Loucy (cell line): ENCODE data around the gene ZNF70.

Experiments
- H2AFZ ChIP-seq: fragments of 200-600 bp; sonication (generic); 2 replicates; pipeline ENCODE4 v1.6.0; 2016; ENCODE audit warnings: antibody characterized with exemption, mild to moderate bottlenecking, low read length, moderate library complexity
- H3F3A ChIP-seq: fragments of 200-600 bp; 2 replicates; pipeline ENCODE4 v1.6.0; 2016; ENCODE audit warnings: antibody characterized with exemption, low read depth, mild to moderate bottlenecking
- H3K27me3 ChIP-seq: fragments of 200-600 bp; sonication (generic); 2 replicates; pipeline ENCODE4 v1.6.1; 2014; ENCODE audit warnings: low read length, mild to moderate bottlenecking; ENCODE audit not compliant: insufficient read depth, poor library complexity, severe bottlenecking
- H3K36me3 ChIP-seq: fragments of 200-600 bp; sonication (generic); 2 replicates; pipeline ENCODE4 v1.6.1; 2016; ENCODE audit warnings: low read length; ENCODE audit not compliant: insufficient read depth
- H3K4me1 ChIP-seq: fragments of 200-600 bp; sonication (generic); 2 replicates; pipeline ENCODE4 v1.5.1; 2014; ENCODE audit warnings: low read length, mild to moderate bottlenecking; ENCODE audit not compliant: insufficient read depth, poor library complexity, severe bottlenecking
- H3K4me2 ChIP-seq: fragments of 200-600 bp; sonication (generic); 2 replicates; pipeline ENCODE4 v1.6.0; 2014; ENCODE audit warnings: antibody characterized with exemption, low read length, low read depth, mild to moderate bottlenecking; ENCODE audit not compliant: poor library complexity, severe bottlenecking
- H3K4me3 ChIP-seq: fragments of 200-600 bp; sonication (generic); 2 replicates; pipeline ENCODE4 v1.5.1; 2014; ENCODE audit warnings: low read length, mild to moderate bottlenecking, mixed read lengths; ENCODE audit not compliant: poor library complexity, severe bottlenecking
- H3K79me2 ChIP-seq: fragments of 200-600 bp; sonication (generic); 2 replicates; pipeline ENCODE4 v1.6.1; 2014; ENCODE audit warnings: low read length; ENCODE audit not compliant: insufficient read depth
- H3K9ac ChIP-seq: fragments of 200-600 bp; sonication (generic); 2 replicates; pipeline ENCODE4 v1.6.0; 2014; ENCODE audit warnings: mild to moderate bottlenecking, low read depth, low read length, moderate library complexity; ENCODE audit not compliant: poor library complexity, severe bottlenecking
- H3K9me2 ChIP-seq: fragments of 200-600 bp; sonication (generic); replicated peaks from 2 replicates; pipeline ENCODE4 v1.6.1; 2016; ENCODE audit warnings: low read depth, low read length, mixed read lengths
- H3K9me3 ChIP-seq: fragments of 200-600 bp; sonication (generic); 2 replicates; pipeline ENCODE4 v1.6.1; 2014; ENCODE audit warnings: mild to moderate bottlenecking, antibody characterized with exemption, low read length, low read depth; ENCODE audit not compliant: insufficient read depth
- H4K20me1 ChIP-seq: fragments of 200-600 bp; sonication (generic); 2 replicates; pipeline ENCODE4 v1.6.0; 2014; ENCODE audit warnings: antibody characterized with exemption, low read length, mild to moderate bottlenecking; ENCODE audit not compliant: insufficient read depth, poor library complexity, severe bottlenecking
- EZH2phosphoT487 ChIP-seq: fragments of 200-600 bp; IDR thresholded peaks from 2 replicates; pipeline ENCODE4 v1.6.1; 2018; ENCODE audit warnings: antibody characterized with exemption, mild to moderate bottlenecking, moderate library complexity, borderline replicate concordance
- TF ChIP-seq, protein P1 (sequence below): fragments of 200-600 bp; sonication (generic); conservative IDR thresholded peaks from 2 replicates; pipeline ENCODE4 v1.5.1; 2014; ENCODE audit warnings: mild to moderate bottlenecking, antibody characterized with exemption, low read length

Gene ZNF70

GRCh38 chr22:23789638-23790037, 38.7 kb upstream of the ZNF70 start:
- no peaks in the 10 kb centered on the region for H3K9me3 ChIP-seq
- no peak overlapping the region for H2AFZ ChIP-seq
- H3K36me3 ChIP-seq = peaks cover 36% of the 10 kb centered on the region
- no peaks in the 10 kb centered on the region for H3K9me2 ChIP-seq
- TF ChIP-seq, protein P1, sequence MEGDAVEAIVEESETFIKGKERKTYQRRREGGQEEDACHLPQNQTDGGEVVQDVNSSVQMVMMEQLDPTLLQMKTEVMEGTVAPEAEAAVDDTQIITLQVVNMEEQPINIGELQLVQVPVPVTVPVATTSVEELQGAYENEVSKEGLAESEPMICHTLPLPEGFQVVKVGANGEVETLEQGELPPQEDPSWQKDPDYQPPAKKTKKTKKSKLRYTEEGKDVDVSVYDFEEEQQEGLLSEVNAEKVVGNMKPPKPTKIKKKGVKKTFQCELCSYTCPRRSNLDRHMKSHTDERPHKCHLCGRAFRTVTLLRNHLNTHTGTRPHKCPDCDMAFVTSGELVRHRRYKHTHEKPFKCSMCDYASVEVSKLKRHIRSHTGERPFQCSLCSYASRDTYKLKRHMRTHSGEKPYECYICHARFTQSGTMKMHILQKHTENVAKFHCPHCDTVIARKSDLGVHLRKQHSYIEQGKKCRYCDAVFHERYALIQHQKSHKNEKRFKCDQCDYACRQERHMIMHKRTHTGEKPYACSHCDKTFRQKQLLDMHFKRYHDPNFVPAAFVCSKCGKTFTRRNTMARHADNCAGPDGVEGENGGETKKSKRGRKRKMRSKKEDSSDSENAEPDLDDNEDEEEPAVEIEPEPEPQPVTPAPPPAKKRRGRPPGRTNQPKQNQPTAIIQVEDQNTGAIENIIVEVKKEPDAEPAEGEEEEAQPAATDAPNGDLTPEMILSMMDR = peak; percentile 52
- no peak for TF ChIP-seq EZH2phosphoT487
- peak overlapping the region; percentile 92 for H3K4me3 ChIP-seq
- peaks cover 63% of the 10 kb centered on the region for H3K79me2 ChIP-seq
- H4K20me1 ChIP-seq = peaks cover 58% of the 10 kb centered on the region
- no peaks in the 10 kb centered on the region for H3K27me3 ChIP-seq
- peak overlapping the region; percentile 52 for H3K9ac ChIP-seq
- H3K4me1 ChIP-seq = peaks cover 46% of the 10 kb centered on the region
- H3K4me2 ChIP-seq = peak overlapping the region; percentile 97
- no peaks in the 10 kb centered on the region for H3F3A ChIP-seq

- Histone ChIP-seq H2AFZ (no peak overlapping the region), H3K4me3 (peak overlapping the region; percentile 92), H4K20me1 (peaks cover 58% of the 10 kb centered on the region), H3K79me2 (peaks cover 63% of the 10 kb centered on the region), H3K9ac (peak overlapping the region; percentile 52), H3K9me3 (no peaks in the 10 kb centered on the region), H3K27me3 (no peaks in the 10 kb centered on the region), H3K4me2 (peak overlapping the region; percentile 97), H3K4me1 (peaks cover 46% of the 10 kb centered on the region), H3K36me3 (peaks cover 30% of the 10 kb centered on the region), H3K9me2 (no peaks in the 10 kb centered on the region), H3F3A (no peaks in the 10 kb centered on the region)
- TF ChIP-seq, protein P1 = no peak
- TF ChIP-seq EZH2phosphoT487 = no peak
Measured at GRCh38 chr22:23789121-23789520, 38.2 kb upstream of the ZNF70 start.

DNA sequence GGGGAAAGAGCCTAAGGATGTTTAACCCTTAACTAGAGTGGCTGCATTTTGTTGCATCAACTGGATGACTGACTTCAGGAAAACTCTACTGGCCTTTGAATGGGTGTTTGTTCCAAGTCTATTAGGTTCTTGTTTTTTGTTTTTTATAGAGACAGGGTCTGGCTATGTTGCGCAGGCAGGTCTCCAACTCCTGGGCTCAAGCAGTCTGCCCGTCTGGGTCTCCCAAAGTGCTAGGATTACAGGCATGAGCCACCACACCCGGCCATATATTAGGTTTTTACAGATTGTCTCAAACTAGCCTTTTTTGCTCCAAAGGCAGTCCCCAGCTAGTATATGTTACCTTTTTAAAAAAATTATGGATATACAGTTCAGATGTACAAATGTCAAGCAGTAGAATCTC, 37.0 kb upstream of the ZNF70 start:
- H2AFZ ChIP-seq = no peak overlapping the region
- H4K20me1 ChIP-seq = peaks cover 56% of the 10 kb centered on the region
- peaks cover 57% of the 10 kb centered on the region for H3K79me2 ChIP-seq

More for the DNA sequence above, 37.0 kb upstream of the ZNF70 start:
- H3K36me3 ChIP-seq = peaks cover 19% of the 10 kb centered on the region; the same call in 1 of the 2 replicates
- peaks cover 46% of the 10 kb centered on the region for H3K4me1 ChIP-seq
- H3K4me3 ChIP-seq = peak overlapping the region; percentile 92
- peak overlapping the region; percentile 97 for H3K4me2 ChIP-seq
- H3F3A ChIP-seq = no peaks in the 10 kb centered on the region
- H3K27me3 ChIP-seq = no peaks in the 10 kb centered on the region
- H3K9me3 ChIP-seq = no peaks in the 10 kb centered on the region
- H3K9me2 ChIP-seq = no peaks in the 10 kb centered on the region
- TF ChIP-seq, protein P1 = no peak
- no peak for TF ChIP-seq EZH2phosphoT487
- peak overlapping the region; percentile 98 for H3K9ac ChIP-seq
